ENCODE results near the gene COL6A2. TPM values are rescaled to one million over a fixed set of nuclear protein-coding genes. Genes with fewer than 3 reads are reported as not detected.
A peak's percentile ranks its signal among the peaks of the same experiment; 100 is the strongest.

The COL6A2 gene
- total RNA-seq, 1 donor from 2014 or later = 373 TPM

DNA sequence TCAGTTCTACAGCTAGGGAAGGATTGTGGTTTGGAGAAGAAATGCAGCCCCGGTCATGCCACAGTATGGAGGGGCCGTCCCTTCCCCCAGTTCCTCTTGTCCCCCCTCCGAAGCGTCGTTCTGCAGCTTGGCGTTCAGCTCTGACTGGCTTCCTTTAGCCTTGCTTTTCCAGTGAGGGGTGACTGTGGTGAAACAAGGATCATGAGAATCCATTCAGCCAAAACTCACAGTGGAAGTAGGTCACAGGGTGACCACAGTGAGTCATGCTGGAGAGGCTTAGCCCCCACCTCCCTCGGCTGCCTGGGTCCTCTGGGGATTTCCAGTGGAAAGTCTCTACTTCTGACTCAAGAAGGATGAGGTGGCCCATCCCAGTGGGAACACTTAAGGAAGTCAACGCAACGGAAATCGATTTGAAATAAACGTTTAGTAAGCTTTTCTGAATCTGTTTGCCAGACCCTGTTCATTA, 37.3 kb upstream of the COL6A2 start:
- H3K27me3 ChIP-seq (ENCODE audit: control insufficient read depth, insufficient read depth, low read length) = no peaks in the 10 kb centered on the region
- TF ChIP-seq, protein P1, sequence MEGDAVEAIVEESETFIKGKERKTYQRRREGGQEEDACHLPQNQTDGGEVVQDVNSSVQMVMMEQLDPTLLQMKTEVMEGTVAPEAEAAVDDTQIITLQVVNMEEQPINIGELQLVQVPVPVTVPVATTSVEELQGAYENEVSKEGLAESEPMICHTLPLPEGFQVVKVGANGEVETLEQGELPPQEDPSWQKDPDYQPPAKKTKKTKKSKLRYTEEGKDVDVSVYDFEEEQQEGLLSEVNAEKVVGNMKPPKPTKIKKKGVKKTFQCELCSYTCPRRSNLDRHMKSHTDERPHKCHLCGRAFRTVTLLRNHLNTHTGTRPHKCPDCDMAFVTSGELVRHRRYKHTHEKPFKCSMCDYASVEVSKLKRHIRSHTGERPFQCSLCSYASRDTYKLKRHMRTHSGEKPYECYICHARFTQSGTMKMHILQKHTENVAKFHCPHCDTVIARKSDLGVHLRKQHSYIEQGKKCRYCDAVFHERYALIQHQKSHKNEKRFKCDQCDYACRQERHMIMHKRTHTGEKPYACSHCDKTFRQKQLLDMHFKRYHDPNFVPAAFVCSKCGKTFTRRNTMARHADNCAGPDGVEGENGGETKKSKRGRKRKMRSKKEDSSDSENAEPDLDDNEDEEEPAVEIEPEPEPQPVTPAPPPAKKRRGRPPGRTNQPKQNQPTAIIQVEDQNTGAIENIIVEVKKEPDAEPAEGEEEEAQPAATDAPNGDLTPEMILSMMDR (IDR thresholded peaks at IDR 0.05; ENCODE audit: insufficient read depth, low read length, poor library complexity, severe bottlenecking) = no peak
- no peak overlapping the region for H3K4me3 ChIP-seq (ENCODE audit: low read depth, low read length)
- no peaks in the 10 kb centered on the region for H3K36me3 ChIP-seq (ENCODE audit: control insufficient read depth, insufficient read depth, low read length)
- peak; percentile 88 for DNase-seq (ENCODE audit: low read depth)

DNA sequence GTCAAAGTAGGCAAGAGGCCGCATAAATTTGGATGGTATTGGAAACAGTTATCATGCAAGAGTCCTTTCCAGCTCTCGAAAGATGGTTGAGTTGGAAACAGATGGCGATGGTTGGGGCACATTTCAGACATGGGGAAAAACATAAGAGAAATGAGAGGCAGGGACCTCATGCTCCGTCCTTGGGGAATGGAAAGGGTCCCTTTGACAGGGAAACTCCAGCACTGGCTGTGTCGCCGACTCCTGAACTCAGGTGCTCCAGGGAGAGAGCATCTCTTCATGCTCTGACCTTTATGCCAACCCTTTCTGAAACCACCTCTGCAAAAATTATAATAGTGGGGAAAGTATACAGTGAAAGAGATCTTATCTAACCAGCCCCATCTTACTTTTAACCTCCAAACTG, 36.8 kb upstream of the COL6A2 start:
- DNase-seq (ENCODE audit: low read depth) = no peak
- no peaks in the 10 kb centered on the region for H3K36me3 ChIP-seq (ENCODE audit: control insufficient read depth, insufficient read depth, low read length)
- H3K4me3 ChIP-seq (ENCODE audit: low read depth, low read length) = no peak overlapping the region
- TF ChIP-seq, protein P1 (IDR thresholded peaks at IDR 0.05; ENCODE audit: insufficient read depth, low read length, poor library complexity, severe bottlenecking) = no peak
- no peaks in the 10 kb centered on the region for H3K27me3 ChIP-seq (ENCODE audit: control insufficient read depth, insufficient read depth, low read length)

DNA sequence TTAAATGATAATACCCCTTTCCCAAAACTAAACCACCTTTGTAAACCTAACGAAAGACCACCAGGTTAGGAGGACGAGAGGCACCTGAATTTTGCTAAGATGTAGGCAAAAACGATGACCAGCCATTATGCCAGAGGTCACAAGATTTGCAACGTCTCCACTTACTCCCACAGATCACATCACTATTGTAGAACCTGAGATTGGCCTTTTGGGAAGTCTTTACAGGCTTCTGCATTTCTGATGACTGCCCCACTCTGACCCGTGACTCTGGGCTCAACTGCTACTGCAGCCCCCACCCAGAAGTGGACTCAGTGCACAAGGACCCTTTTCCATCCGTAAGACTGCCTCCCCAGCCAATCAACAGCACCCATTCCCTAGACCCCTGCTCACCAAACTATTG, 36.4 kb upstream of the COL6A2 start:
- Histone ChIP-seq H3K27me3 (ENCODE audit: control insufficient read depth, insufficient read depth, low read length) (no peaks in the 10 kb centered on the region), H3K4me3 (ENCODE audit: low read depth, low read length) (no peak overlapping the region), H3K36me3 (ENCODE audit: control insufficient read depth, insufficient read depth, low read length) (no peaks in the 10 kb centered on the region)
- TF ChIP-seq, protein P1 (IDR thresholded peaks at IDR 0.05; ENCODE audit: insufficient read depth, low read length, poor library complexity, severe bottlenecking) = no peak
- no peak for DNase-seq (ENCODE audit: low read depth)

DNA sequence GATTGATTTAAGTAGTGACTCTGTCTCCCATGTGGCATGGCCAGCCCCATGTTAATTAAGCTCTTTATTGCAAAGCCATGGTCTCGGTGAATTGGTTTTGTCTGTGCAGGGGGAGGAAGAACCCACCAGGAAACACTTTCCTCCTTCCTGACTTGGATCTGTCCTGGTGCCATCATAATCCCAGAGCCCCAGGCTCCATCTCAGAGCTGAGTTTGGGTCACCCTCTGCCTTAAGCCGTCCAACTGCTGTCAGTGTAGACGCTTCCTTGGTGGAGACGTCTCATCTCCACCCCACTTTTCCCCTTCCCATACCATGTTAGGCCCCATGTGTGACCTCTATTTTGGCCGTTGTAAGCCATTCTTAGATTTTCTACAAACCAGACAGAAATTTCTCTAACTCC, 36.0 kb upstream of the COL6A2 start:
- no peaks in the 10 kb centered on the region for H3K36me3 ChIP-seq (ENCODE audit: control insufficient read depth, insufficient read depth, low read length)
- TF ChIP-seq, protein P1 (IDR thresholded peaks at IDR 0.05; ENCODE audit: insufficient read depth, low read length, poor library complexity, severe bottlenecking) = no peak
- no peak overlapping the region for H3K4me3 ChIP-seq (ENCODE audit: low read depth, low read length)
- no peak for DNase-seq (ENCODE audit: low read depth)
- H3K27me3 ChIP-seq (ENCODE audit: control insufficient read depth, insufficient read depth, low read length) = peaks cover 2% of the 10 kb centered on the region

DNA sequence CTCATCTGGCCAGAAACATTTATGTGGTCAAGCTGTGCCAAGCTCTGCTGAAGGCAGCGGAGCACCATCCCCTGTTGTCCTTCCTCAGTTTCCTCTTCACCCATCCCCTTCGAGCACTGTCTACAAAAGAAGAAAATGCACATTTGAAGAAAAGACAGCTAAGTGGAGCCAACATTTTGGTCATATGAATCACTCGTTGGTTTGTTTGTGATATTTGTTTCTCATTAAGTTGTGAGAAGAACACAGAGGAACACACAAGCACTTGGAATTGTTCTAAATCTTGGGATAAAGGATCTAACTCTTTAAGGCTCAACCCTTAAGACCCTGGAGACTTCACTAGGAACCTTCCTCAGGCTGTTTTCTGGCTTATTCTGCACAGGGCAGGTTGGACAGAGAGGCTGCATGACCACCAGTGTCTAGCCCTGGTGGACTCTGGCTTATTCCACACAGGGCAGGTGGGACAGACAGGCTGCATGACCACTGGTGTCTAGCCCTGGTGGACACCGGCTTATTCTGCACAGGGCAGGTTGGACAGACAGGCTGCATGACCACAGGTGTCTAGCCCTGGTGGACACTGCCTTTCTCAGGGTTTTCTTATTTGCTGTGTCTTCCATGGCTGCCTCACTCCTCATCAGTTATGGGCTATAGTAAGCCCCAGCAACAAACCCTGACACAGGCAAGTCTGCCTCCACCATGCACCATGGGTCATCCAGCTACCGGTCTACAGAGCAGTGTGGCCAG, 35.3 kb upstream of the COL6A2 start:
- no peak for DNase-seq (ENCODE audit: low read depth)
- Histone ChIP-seq H3K4me3 (ENCODE audit: low read depth, low read length) (no peak overlapping the region), H3K27me3 (ENCODE audit: control insufficient read depth, insufficient read depth, low read length) (peaks cover 6% of the 10 kb centered on the region), H3K36me3 (ENCODE audit: control insufficient read depth, insufficient read depth, low read length) (no peaks in the 10 kb centered on the region)
- TF ChIP-seq, protein P1 (IDR thresholded peaks at IDR 0.05; ENCODE audit: insufficient read depth, low read length, poor library complexity, severe bottlenecking) = no peak

DNA sequence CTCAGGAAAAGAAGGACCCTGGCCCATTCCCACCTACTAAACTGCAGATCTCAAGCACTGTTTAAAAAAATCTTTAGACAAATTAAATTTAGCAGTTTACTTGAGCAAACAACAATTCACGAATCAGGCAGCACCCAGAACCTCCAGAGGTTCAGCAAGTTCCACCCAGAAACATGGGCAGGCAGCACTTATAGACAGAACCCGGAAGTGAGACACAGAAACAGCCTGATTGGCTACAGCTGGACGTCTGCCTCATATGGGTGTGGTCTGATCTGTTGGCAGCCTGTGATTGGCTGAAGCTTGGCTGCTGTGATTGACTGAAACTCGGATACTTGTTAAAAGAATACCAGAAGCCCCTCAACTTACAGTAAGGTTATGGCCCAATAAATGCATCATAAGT, 34.7 kb upstream of the COL6A2 start:
- Histone ChIP-seq H3K36me3 (ENCODE audit: control insufficient read depth, insufficient read depth, low read length) (no peaks in the 10 kb centered on the region), H3K27me3 (ENCODE audit: control insufficient read depth, insufficient read depth, low read length) (peaks cover 7% of the 10 kb centered on the region), H3K4me3 (ENCODE audit: low read depth, low read length) (no peak overlapping the region)
- no peak for DNase-seq (ENCODE audit: low read depth)
- TF ChIP-seq, protein P1 (IDR thresholded peaks at IDR 0.05; ENCODE audit: insufficient read depth, low read length, poor library complexity, severe bottlenecking) = no peak

Data from kidney epithelial cell (primary cell).